ENCODE measurements around the gene UGT1A7. TPM values are rescaled to one million over a fixed set of nuclear protein-coding genes. Genes with fewer than 3 reads are reported as not detected.

The UGT1A7 gene
- polyA plus RNA-seq, 1 donor: not detected

DNA sequence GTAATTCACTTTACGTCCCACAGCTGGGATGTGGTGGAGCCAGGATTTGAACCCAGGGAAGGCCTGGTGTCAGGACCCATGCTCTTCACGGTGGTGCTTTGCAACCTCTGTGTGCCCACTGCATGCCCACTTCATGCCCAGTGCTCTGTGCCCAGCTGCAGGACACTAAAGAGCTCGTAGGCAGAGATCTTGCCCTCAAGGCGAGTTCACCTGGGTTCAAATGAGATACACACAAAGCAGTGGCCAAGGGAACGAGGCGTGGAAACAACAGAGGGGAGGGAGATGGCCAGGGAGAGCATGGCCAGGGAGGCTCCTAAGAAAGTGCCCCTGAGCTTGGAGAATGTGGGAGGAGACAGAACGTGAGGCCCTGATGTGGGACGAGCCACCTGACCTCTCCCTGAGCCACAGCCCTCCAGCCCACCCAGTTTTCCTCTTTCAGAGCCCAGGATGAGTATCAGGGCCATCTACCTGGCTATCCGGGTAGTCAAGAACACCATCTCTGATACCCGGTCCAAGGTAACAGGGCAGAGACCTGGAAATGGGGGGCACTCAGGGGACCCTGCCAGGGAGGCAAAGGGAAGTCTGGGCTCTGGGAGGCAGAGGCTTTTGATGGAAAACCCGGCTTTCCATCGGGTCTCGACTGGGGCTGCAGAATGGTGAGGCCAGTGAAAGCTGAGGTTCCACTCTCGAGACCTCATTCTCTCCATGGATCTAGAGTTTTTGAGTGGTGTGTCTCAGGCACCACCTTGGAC lies 116.8 kb downstream of the UGT1A7 start:
- no peak for DNase-seq (ENCODE audit: low read depth)

- no peak for DNase-seq (ENCODE audit: low read depth)
Observed at GRCh38 chr2:233799087-233799665, 117.5 kb downstream of the UGT1A7 start.

GRCh38 chr2:233799716-233800115 lies 118.0 kb downstream of the UGT1A7 start:
- DNase-seq (ENCODE audit: low read depth): no peak

- DNase-seq (ENCODE audit: low read depth): no peak
Observed at GRCh38 chr2:233800208-233800607, 118.5 kb downstream of the UGT1A7 start.

DNA sequence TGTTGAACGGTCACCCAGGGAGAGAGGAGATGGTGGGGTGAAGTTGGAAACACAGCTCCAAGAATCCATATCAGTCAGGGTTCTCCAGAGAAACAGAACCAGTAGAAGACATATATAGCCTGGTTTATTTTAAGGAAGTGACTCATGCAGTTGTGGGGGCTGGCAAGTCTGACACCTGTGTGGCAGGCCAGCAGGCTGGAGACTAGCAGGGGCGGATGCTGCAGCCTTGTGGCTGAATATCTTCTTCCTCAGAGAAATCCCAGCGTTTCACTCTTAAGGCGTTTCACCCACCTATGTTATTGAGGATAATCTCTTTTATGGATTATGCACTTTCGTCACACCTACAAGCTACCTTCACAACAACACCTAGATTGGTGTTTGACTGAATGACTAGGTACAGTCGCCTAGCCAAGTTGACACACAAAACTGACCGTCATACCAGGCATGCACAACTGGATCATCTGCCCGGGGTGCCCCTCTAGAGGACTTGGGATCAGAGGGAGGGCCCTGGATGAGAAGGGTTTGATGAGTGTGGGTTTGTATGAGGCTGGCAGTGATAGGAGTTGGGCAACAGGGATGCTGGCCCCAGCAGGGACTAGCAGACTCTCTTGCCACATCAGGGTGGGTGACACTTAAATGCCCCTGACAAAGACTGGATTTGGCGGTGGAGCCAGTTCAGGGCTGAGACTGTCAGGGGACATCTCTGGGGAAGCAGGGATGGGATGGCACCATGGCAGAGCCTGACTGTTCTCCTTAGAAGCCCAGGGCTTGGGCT lies 119.8 kb downstream of the UGT1A7 start:
- no peak for DNase-seq (ENCODE audit: low read depth)

DNA sequence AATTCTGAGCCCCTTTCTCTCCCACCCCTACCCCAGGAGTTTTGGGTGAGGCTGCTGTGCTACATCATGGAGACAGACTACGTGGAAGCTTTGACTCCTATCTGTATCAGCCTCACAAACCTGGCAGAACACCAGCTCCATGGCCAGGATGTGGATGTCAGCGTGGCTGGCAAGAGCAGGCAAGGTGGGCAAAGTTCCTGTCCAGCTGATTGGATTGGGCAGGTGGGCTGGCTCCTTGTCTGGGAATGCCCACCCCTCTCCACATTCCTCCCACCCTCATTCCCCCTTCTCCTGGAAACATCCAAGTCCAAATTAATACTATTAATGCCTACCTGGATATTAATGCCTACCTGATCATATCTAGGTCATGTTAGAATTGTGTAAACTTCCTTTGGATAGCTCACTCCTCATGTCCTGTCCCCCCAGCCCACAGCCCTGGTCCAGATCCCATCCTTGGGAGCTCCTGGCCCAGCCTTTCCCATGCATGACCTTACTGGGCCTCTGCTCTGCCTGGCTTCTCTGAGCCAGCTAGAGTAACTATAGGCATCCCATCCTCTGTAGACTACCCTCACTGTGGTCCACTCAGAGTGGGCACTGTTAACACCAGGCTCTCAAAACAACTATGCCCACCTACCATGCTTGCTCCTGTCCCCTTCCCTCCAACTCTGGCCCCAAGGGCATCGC lies 120.6 kb downstream of the UGT1A7 start:
- DNase-seq (ENCODE audit: low read depth): no peak

DNA sequence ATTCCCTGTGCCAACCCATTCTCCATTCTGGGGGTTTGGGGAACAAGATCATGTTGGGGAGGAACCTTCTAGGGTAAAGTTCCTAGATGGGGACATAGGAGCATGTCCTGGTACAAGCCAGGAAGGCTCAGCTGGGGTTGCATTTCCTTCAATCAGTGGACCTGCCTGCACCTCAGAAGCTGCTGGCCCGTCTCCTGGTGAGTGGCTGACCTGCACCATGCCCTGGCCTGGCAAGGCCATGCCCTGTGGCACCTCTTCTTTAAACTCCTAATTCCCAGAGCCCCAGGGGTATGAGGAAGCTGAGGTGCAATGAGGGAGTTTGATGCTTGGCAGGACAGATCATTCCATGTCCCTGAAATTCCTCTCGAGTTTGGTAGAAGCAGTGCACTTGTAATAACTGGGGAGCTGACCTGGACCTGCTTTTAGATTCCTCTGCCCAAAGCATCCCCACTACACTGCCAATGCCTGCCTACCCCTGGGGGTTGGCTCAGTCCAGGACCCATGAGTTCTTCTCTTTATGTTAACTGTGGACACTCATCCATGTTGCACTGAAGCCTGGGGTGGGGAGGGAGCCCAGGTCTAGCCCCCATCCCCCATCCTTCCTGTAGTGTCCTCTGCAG lies 121.7 kb downstream of the UGT1A7 start:
- DNase-seq (ENCODE audit: low read depth): no peak

DNA sequence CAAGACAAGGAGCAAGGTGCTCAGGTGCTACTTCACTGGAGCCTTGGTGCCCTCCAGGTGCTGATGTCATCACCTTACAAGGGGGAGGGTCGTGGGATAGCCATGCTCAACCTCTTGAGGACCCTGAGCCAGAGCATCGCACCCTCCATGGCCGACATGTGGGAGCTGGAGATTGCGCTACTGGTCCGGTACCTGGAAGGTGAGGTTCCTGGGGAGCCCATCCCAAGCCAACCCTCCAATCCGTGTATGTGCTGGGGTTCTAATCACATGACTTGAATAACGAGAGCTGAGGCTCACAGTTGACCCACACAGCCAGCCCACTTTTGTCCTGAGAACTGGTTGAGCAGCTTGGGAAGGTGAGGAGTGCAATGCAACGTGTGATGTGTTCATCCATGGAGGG lies 122.3 kb downstream of the UGT1A7 start:
- DNase-seq (ENCODE audit: low read depth): no peak

DNA sequence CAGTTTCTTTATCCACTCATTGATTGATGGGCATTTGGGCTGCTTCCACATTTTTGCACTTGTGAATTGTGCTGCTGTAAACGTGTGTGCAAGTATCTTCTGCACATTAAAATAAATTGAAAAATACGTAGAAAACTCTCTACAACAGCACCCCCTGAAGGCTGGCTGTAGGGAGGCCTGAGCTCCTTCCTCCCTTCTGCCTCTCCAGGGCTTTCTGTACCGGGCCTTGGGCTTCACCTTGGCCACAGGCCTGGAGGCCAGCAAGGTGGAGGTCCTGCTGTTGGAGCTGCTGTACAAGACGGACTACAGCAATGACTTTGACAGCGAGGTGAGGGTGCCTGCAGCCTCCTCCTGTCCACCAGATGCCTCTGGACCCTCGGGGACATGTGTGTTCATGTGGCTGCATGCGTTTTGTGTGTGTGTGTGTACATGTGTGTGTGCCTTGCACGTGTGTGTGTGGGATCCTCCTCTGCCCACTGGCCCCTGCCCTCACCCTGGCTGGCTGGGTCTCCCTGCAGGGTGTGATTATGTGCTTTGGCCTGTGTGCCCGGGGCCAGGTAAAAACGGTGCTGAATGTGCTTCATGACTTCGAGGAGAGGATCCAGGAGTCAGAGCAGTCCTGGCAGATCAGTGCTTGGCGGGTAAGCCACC lies 125.6 kb downstream of the UGT1A7 start:
- DNase-seq (ENCODE audit: low read depth): no peak

GRCh38 chr2:233807966-233808935 lies 126.5 kb downstream of the UGT1A7 start:
- no peak for DNase-seq (ENCODE audit: low read depth)

DNA sequence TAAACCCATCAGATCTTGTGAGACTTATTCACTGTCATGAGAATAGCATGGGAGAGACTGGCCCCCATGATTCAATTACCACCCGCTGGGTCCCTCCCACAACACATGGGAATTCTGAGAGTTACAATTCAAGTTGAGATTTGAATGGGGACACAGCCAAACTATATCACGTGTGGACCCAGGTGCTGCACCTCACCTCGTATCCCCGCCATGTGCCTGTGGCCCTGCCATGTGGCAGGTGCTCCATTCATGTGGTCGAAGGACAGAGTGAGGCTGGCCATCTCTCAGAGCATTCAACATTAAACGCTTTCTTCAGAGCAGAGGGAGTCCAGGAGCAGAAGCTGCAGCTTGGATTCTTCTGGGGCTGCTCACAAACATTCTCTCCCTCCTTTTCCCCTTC lies 128.7 kb downstream of the UGT1A7 start:
- DNase-seq (ENCODE audit: low read depth): no peak

- DNase-seq (ENCODE audit: low read depth): no peak
Observed at GRCh38 chr2:233811087-233811486, 129.4 kb downstream of the UGT1A7 start.

- no peak for DNase-seq (ENCODE audit: low read depth)
Observed at GRCh38 chr2:233811732-233812131, 130.0 kb downstream of the UGT1A7 start.

DNA sequence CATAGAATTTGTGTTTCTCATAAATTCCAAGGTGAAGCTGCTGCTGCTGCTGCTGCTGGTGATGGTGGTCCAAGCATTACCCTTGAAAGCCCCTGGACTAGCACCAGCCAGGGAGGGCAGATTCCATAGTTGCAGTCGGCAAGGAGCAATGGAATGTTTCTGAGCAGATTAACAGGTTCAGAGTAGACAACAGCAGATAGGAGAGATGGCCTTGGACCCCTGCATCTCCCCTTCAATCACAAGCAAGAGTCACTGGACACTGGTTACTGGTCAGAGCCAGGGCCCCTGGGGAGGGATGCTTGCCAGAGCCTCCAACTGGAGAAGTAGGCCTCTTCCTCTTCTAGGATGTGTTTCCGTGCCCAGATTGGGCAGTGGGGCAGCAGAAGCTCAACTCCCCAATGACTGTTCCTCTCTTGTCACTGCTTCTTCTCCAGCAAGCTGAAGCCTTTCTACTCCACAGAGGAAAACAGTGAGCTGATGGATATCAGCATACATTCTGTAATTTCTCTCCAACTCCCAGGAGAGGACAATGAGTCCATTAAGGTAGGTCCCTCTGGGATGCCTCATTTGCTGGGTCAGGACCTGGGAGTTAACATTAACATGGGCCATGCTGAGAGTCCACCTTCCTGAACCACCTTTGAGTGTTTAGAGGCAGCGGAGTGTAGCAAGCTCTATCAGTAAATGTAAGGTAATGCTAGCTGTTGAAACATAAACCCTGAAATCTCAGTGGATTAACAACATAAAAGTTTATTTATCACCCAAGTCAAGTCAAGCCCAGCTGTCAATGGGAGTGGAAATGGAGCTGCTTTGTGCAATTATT lies 131.7 kb downstream of the UGT1A7 start:
- no peak for DNase-seq (ENCODE audit: low read depth)

GRCh38 chr2:233814056-233814835 lies 132.5 kb downstream of the UGT1A7 start:
- DNase-seq (ENCODE audit: low read depth): no peak

DNA sequence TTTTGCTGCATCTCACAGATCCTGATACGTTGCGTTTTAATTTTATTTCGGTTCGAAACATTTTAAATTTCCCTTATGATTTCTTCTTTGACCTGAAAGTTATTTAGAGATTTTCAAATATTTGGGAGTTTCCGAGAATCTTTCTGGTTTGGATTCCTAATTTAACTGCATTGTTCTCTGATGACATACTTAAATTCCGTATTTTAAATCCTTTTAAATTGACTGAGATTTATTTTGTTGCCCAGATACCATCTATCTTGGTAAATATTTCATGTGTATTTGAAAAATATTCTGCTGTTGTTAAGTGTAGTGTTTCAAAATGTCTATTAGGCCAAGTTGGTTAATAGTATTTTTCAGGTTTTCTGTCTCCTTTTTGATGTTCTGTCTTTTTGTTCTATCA lies 134.2 kb downstream of the UGT1A7 start:
- no peak for DNase-seq (ENCODE audit: low read depth)

GRCh38 chr2:233816334-233816733 lies 134.6 kb downstream of the UGT1A7 start:
- no peak for DNase-seq (ENCODE audit: low read depth)

- DNase-seq (ENCODE audit: low read depth): no peak
Observed at GRCh38 chr2:233816771-233817170, 135.1 kb downstream of the UGT1A7 start.

Measured in forelimb muscle (tissue), 1 donor.